Stomach smooth muscle (tissue), 2 donors: ENCODE measurements around the gene DPM2.

Experiments
- H3K27ac ChIP-seq: one replicate; pipeline ENCODE4 v1.7.0; 2013; ENCODE audit warnings: mild to moderate bottlenecking, low read length, inconsistent platforms
- H3K27me3 ChIP-seq, 2 donors: one replicate each; pipeline ENCODE4 v1.7.0; 2013; ENCODE audit warnings: low read length in 2 of 2; ENCODE audit not compliant: insufficient read depth in 2 of 2, control insufficient read depth in 1 of 2
- H3K36me3 ChIP-seq, 2 donors: one replicate each; pipeline ENCODE4 v1.7.0; 2013; ENCODE audit warnings: low read length in 2 of 2; ENCODE audit not compliant: control insufficient read depth in 2 of 2, insufficient read depth in 2 of 2
- H3K4me1 ChIP-seq: one replicate; pipeline ENCODE4 v1.7.0; 2013; ENCODE audit warnings: low read length; ENCODE audit not compliant: control insufficient read depth, insufficient read depth
- H3K4me3 ChIP-seq, 2 donors: one replicate each; pipeline ENCODE4 v1.7.0; 2013; ENCODE audit warnings: low read length in 2 of 2
- H3K9ac ChIP-seq, 2 donors: one replicate each; pipeline ENCODE4 v1.7.0; 2013; ENCODE audit warnings: low read length in 2 of 2, mild to moderate bottlenecking in 1 of 2
- H3K9me3 ChIP-seq, 2 donors: one replicate each; pipeline ENCODE4 v1.7.0; 2013; ENCODE audit warnings: low read length in 2 of 2; ENCODE audit not compliant: control insufficient read depth in 2 of 2
- donor health status: healthy.
- donor health status: Pancreatic carcinoma.

DPM2 gene

DNA sequence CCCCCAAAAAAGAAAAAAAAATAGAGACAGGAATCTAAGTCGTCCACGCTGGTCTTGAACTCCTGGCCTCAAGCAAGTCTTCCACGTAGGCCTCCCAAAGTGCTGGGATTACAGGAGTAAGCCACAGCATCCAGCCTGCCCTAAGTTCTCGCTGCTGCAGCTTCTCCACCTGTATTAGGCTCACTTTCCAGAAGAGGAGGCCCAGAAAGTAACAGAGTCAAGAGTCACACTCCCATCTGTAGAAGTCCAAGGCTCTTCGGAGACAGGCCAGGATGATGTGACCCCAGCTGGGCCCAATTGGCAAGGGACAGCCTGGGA, 41.3 kb upstream of the DPM2 start:
- Histone ChIP-seq H3K4me1 (peaks cover 67% of the 10 kb centered on the region), H3K36me3 (no peaks in the 10 kb centered on the region), H3K9me3 (no peaks in the 10 kb centered on the region), H3K9ac (peak overlapping the region; percentile 73 to 76), H3K27ac (peak overlapping the region; percentile 70), H3K4me3 (peak overlapping the region; percentile 78 to 87), H3K27me3 (no peaks in the 10 kb centered on the region)

- H3K27ac ChIP-seq = peak overlapping the region; percentile 46
These were observed 40.4 kb upstream of the DPM2 start for GRCh38 chr9:127977884-127978647.

DNA sequence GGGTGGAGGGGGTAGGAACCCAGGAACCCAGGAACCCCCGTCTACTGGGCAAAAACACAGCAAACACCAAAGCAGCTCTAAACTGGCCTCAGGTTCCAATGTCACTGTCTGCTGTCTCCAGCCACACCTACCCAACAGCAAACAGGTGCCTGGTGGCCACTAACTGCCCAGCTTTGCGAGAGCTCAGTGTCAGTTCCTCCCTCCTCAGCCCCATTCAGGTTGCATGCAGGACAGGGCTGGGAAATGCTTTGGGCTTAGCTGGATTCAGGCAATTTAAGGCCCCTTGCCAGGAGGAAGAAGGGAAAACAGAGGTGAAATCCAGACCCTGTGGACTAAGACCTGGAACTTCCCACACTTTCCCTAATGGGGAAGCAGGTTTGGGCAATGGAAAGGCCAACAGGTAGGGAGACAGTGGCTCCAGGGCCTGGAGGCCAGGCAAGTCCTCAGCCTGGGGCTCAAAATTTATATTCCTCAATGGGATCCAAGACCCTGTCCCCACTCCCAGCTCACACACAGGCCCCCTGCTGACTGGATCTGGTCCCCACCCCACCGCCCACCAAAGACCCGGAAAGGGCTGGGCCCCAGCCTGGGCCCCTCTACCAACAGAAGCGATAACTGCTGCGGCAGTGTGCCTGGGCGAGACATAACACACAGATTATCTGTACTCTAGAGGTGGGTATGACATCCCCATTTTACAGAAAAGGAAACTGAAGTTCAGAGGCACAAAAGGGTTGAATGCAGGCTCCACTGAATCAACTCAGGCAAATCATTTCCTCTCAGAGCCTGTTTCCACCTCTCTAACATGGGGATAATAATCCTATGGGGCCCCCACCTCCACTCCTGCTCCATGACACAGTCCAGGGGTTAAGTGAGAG, 39.6 kb upstream of the DPM2 start:
- H3K9me3 ChIP-seq = no peaks in the 10 kb centered on the region
- H3K4me1 ChIP-seq = peaks cover 84% of the 10 kb centered on the region
- H3K27ac ChIP-seq = peak overlapping the region; percentile 46
- H3K27me3 ChIP-seq = no peaks in the 10 kb centered on the region
- no peaks in the 10 kb centered on the region for H3K36me3 ChIP-seq
- peak overlapping the region; percentile 71 to 73 for H3K4me3 ChIP-seq
- H3K9ac ChIP-seq = peak overlapping the region; percentile 60 to 73

More at GRCh38 chr9:127977884-127978647, 40.4 kb upstream of the DPM2 start:
- Histone ChIP-seq H3K4me3 (peak overlapping the region; percentile 73 to 87), H3K27me3 (no peaks in the 10 kb centered on the region), H3K4me1 (peaks cover 76% of the 10 kb centered on the region), H3K9me3 (no peaks in the 10 kb centered on the region), H3K36me3 (no peaks in the 10 kb centered on the region), H3K9ac (peak overlapping the region; percentile 60 to 73)

- Histone ChIP-seq H3K36me3 (no peaks in the 10 kb centered on the region), H3K27ac (peak overlapping the region; percentile 24), H3K4me3 (peak overlapping the region; percentile 12 to 29), H3K4me1 (peaks cover 87% of the 10 kb centered on the region), H3K9ac (peak overlapping the region; percentile 36 to 44), H3K27me3 (no peaks in the 10 kb centered on the region), H3K9me3 (no peaks in the 10 kb centered on the region)
These were observed 38.8 kb upstream of the DPM2 start for GRCh38 chr9:127976498-127976897.

DNA sequence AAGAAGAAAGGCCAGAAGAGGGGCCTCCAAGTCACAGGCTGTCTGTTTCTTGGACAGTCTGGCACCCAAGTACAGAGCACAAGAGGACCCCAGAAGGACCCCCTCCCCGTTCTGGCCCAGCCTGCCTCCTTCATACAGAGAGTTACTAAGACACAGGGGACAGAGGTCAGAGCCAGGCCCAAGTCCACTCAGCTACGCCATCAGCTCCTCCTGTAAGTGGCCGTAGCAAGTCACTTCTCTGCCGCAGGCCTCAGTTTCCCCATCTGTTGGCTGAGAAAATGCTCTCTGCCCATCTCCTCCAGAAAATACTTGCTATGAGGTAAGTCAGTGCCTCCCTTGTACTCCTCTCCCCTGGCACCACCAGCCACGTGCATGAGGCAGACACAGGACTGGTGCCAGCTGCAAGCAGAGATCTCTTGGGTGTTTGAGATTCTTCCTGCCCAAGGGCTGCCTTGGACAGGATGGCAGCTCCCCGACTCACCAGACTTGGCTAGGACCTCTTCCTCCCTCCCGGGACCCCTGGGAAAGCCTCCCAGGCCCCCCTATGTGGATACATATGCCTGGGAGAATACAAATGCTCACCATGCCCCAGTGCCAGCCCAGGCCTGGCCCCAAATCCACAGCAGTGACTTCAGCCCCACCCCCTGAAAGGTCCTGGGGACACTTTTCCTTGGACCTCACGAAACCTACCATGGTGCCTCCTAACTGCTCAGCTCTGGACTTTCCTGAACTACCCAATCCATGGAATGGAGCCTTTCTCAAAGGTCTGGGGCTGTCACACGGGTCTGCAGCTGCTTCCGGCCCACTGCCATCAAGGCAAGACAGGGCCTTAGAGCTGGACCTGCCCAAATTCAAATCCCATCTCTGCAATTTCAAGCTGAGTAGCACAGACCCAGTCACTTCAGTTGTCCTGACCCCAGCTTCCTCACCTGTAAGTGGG, 38.0 kb upstream of the DPM2 start:
- H3K9ac ChIP-seq = peak overlapping the region; percentile 24 to 36
- H3K4me3 ChIP-seq = peak overlapping the region; percentile 48 to 54

GRCh38 chr9:127974769-127975261, 37.2 kb upstream of the DPM2 start:
- peak overlapping the region; percentile 21 to 24 for H3K9ac ChIP-seq

More for the DNA sequence above, 38.0 kb upstream of the DPM2 start:
- Histone ChIP-seq H3K9me3 (no peaks in the 10 kb centered on the region), H3K4me1 (peaks cover 93% of the 10 kb centered on the region), H3K36me3 (no peaks in the 10 kb centered on the region), H3K27me3 (no peaks in the 10 kb centered on the region), H3K27ac (peak overlapping the region; percentile 67)

DNA sequence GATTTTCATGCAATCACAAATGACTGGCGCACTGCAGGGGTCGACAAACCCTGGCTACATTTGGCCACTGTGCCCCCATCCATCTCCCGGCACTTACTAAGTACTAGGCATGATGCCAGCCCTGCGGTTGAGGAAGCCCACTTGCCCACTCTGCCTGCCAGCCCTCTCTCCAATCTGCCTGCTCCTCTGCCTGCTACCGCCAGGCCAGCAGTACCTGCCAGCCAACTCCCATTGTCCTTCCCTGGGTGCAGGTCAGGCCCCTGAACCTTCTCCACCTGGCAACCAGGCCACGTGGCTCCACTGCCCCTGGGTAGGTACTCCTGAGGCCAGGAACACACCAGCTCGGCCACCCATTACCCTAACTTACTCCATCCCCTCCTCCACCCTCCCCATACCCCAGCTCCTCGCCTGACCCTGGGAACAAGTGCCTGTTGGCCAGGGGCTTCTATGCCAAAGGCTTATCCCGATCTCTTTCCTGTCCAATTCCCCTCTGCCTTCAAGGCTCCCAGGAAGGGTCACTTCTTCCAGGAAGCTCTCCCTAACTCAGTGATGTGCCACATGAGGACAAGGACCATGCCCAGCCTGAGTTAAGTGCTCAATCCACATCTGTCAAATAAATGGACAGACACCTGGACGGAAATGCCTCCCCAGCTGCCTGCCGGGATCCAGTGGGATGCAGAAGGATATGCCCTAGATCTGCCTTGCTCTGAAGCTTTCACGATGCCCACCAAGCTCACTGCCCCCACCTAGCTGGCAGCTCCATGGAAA, 36.5 kb upstream of the DPM2 start:
- no peaks in the 10 kb centered on the region for H3K27me3 ChIP-seq
- peak overlapping the region; percentile 24 to 51 for H3K9ac ChIP-seq
- peaks cover 99% of the 10 kb centered on the region for H3K4me1 ChIP-seq
- H3K36me3 ChIP-seq = no peaks in the 10 kb centered on the region
- H3K4me3 ChIP-seq = peak overlapping the region in 1 of 2 donors; percentile 54
- peak overlapping the region; percentile 67 for H3K27ac ChIP-seq
- no peaks in the 10 kb centered on the region for H3K9me3 ChIP-seq

More at GRCh38 chr9:127974769-127975261, 37.2 kb upstream of the DPM2 start:
- peak overlapping the region in 1 of 2 donors; percentile 54 for H3K4me3 ChIP-seq
- peak overlapping the region; percentile 67 for H3K27ac ChIP-seq
- H3K27me3 ChIP-seq = no peaks in the 10 kb centered on the region
- no peaks in the 10 kb centered on the region for H3K36me3 ChIP-seq
- H3K4me1 ChIP-seq = peaks cover 99% of the 10 kb centered on the region
- H3K9me3 ChIP-seq = no peaks in the 10 kb centered on the region

GRCh38 chr9:127973169-127974000, 35.7 kb upstream of the DPM2 start:
- H3K4me1 ChIP-seq = peaks cover 100% of the 10 kb centered on the region
- H3K27me3 ChIP-seq = no peaks in the 10 kb centered on the region
- no peaks in the 10 kb centered on the region for H3K9me3 ChIP-seq
- peak overlapping the region; percentile 48 to 55 for H3K4me3 ChIP-seq
- no peaks in the 10 kb centered on the region for H3K36me3 ChIP-seq
- peak overlapping the region; percentile 67 for H3K27ac ChIP-seq
- H3K9ac ChIP-seq = peak overlapping the region; percentile 24 to 58

DNA sequence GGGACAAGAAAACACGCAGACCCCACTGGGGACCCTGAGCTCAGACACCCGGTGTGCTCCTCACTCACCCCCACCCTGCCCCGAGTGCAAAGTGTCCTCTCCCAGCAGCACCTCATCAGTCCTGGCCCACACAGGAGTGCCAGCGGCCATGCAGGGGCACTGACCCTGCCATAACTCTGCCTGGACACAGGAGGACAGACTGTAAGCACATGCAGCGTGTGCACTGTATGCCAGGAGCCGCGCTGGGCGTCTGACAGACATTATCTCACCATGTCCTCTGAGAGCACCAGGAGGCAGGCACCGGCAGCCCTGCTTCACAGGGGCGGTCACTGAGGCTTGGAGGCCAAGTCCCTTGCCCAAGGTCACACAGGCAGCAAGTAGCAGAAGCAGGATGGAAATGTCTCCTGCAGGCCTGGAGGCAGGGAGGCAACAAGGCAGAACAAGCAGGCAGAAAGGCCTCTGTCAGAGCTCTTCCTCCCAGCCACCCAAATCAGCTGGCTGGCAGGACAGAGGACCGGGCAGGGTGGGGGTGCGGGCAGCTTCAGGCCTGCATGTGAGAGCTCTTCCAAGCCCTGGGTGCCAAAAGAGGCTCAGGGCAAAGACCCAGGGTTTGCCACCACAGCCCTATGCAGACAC, 34.7 kb upstream of the DPM2 start:
- H3K9ac ChIP-seq = peak overlapping the region; percentile 24 to 47
- H3K27ac ChIP-seq = peak overlapping the region; percentile 67
- peak overlapping the region; percentile 48 to 55 for H3K4me3 ChIP-seq
- no peaks in the 10 kb centered on the region for H3K36me3 ChIP-seq
- H3K4me1 ChIP-seq = peaks cover 99% of the 10 kb centered on the region
- H3K27me3 ChIP-seq = no peaks in the 10 kb centered on the region
- no peaks in the 10 kb centered on the region for H3K9me3 ChIP-seq
